HG02642 (cell line): Measurements from ENCODE around the gene FGF22.

Source experiments
- ATAC-seq: cut with Tn5 transposase; IDR thresholded peaks from one replicate; pipeline ENCODE4 v1.9.1; 2021; ENCODE audit warnings: mild to moderate bottlenecking; ENCODE audit not compliant: unreplicated experiment, poor library complexity

The FGF22 gene

GRCh38 chr19:676339-677105 is 36.8 kb downstream of the FGF22 start, which contains the start of gene FSTL3:
Gene FSTL3, plus strand, starts transcription at chr19:676392. Its CDS starts 32 bp downstream, at chr19:676424.
- no peak for ATAC-seq

- no peak for ATAC-seq
Observed at GRCh38 chr19:677201-677600, 37.5 kb downstream of the FGF22 start.

DNA sequence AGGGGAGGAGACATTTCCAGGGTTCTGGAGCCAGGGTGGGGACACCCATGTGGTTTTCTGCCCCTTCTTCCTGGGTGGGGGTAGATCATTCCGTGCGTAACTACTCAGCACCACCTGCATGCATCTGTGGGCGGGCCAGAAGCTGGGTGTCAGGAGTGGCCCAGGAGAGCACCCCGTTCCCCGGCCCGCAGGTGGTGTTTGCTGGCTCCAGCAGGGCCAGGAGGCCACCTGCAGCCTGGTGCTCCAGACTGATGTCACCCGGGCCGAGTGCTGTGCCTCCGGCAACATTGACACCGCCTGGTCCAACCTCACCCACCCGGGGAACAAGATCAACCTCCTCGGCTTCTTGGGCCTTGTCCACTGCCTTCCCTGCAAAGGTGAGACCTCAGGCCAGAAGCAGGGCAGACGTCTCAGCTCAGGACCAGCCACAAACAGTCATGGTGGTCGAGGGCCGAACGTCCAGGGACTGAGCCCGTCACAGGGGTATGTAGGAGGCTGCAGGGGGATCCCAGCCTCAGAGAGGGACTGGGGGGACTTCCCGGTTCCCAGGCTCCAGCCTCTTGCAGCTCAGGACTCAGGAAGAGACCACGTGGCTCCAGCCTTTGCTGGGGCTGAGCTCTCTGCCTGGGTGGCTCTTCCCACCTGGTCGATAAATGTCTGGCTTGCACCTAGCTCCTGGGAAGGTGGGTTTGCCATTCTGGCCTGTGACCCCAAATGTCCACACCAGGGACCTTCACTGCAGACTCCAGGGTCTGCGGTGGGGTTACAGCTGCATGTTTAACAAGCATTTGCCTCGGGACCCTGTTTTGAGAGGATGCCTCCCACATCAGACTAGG is 38.1 kb downstream of the FGF22 start:
- ATAC-seq, result no peak

- no peak for ATAC-seq
Observed at GRCh38 chr19:678791-679388, 39.2 kb downstream of the FGF22 start.

DNA sequence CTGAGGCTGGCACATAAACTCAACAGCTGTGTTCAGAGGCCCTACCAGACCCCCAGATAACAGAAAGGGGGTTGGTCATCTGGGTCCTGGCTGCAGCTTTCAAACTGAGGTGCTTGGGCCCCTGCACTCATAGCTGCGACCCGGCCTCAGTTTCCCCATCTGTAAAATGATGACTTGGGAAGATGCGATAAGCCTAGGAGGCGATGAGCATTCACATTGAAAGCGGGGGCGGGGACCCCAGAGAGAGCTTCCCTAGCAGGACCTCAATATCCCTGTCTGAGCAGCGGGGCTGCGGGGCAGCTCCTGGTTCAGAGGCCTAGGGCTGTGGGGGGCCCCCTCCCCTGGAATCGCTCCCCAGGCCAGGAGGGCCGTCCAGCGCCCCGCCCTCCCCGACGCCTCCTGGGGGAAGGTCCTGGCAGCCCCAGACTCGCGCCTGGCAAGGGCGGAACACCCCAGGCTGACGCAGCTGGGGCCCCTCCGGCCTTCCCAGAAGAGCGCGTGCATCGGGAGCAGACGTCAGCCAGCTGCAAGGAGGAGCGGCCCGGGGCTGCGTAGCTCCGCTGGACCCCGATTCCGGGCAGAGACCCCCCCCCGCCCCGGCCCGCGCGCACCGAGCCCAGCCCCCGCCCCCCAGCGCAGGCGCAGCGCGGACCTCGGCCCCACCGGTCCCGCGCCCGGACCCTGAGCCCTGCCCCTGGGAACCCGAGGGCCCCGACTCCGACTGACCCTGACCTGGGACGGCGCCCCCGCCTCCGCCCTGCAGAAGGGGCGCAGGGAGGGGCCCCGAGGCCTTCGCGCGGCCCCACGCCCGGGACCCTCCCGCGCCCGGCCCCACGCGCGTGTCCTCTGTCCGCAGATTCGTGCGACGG is 40.0 kb downstream of the FGF22 start:
- ATAC-seq, result peak; percentile 20

DNA sequence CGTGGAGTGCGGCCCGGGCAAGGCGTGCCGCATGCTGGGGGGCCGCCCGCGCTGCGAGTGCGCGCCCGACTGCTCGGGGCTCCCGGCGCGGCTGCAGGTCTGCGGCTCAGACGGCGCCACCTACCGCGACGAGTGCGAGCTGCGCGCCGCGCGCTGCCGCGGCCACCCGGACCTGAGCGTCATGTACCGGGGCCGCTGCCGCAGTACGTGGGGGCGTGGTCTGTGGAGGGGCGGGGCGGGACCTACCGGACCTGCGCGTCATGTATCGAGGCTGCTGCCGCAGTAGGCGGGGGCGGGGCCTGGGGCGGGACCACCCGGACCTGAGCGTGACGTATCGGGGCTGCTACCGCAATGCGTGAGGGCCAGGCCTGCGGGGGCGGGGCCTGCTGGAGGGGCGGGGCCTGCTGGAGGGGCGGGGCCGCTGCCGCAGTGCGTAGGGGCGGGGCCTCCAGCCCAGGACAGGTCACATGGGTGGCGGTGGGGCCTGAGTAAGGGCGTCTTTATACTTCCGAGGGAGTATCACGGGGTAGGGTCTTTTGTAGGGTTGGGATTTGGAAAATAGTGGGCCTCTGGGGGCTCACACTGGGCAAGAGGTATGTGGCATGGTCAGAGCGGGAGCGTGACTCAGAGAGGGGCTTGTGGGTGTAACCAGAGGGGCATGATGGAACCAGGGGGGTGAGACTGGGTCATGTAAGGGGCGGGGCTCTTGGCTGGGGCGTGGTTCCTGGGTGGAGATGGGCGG is 40.8 kb downstream of the FGF22 start:
- peak; percentile 74 for ATAC-seq

GRCh38 chr19:681029-682019 is 41.6 kb downstream of the FGF22 start:
- no peak for ATAC-seq

DNA sequence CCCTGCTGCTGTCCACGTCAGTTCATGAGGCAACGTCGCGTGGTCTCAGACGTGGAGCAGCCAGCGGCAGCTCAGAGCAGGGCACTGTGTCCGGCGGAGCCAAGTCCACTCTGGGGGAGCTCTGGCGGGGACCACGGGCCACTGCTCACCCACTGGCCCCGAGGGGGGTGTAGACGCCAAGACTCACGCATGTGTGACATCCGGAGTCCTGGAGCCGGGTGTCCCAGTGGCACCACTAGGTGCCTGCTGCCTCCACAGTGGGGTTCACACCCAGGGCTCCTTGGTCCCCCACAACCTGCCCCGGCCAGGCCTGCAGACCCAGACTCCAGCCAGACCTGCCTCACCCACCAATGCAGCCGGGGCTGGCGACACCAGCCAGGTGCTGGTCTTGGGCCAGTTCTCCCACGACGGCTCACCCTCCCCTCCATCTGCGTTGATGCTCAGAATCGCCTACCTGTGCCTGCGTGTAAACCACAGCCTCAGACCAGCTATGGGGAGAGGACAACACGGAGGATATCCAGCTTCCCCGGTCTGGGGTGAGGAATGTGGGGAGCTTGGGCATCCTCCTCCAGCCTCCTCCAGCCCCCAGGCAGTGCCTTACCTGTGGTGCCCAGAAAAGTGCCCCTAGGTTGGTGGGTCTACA is 43.1 kb downstream of the FGF22 start:
- ATAC-seq, result no peak

DNA sequence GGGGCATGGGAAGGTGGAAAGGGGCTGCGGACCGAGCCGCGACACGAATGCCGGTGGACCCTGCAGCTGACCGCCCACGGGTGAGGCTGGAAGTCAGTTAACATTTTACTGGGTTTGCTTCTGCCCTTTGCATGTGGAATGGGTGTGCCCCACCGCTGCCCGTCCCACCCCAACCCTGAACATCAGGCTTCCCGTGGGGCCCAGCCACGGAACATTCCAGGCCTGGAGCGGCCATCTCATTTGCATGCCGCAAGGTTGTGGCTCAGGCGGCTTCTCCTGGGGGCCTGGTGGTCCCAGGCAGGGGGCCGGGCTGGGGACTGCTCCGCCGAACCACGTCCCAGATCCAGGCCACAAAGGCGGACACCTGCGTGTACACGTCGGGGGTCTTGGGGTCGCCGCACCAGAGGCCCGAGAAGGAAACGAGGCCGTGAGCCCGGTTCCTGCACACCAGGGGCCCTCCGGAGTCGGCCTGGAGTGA is 45.8 kb downstream of the FGF22 start:
- ATAC-seq, result no peak

DNA sequence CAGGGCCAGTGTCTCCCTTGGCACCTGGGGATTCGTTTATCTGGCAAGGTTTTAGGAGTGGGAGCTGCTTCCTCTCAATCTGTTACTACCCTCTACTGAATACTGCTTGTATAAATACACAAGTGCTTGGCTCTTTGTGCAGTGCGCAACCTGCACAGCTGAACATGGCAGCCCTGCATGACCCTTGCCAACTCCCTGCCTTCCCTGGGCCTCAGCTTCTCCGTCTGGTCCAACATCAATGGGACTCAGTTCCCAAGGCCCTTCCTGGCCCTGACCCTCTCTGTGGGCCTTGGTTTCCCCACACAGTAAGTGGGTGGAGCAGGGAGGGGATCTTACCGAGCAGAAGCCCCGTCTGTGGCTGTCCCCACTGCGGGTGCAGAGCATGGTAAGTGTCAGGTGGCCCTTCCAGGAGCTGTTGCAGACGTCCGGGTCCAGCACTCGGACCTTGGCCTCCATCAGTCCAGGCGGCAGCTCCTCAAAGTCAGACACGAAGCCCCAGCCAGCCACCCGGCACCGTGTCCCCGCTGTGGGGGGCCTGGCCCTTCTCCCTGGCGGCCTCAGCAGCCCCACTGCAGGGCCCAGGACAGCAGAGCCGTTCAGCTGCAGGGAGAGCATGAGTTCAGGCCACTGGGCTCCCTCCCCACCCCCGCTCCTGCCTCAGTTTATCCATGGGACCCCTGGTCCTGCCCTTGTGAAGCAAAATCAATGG is 47.1 kb downstream of the FGF22 start:
- no peak for ATAC-seq

DNA sequence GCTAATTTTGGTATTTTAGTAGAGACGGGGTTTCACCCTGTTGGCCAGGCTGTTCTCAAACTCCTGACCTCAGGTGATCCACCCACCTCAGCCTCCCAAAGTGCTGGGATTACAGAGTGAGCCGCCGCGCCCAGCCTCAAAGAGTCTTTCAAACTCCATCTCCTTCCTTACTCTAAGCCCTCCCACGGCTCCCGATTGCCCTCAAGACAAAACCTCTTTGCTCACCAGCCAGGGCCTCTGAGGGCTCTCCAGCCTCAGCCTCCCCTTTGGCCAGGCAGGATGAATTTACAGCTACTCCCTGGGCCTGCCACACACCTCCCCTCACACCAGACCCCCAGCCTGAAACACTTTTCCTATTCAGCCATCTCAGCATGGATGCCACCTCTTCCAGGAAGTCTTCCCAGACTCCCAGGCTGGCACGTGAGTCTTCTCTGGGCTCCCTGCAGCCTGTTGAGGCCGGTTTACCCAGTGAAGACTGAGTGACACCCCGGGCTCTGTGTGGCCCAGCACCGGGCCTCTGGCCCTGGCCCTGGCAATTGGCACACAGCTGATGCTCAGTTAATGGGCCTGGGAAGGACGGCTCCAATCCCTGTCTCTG is 48.0 kb downstream of the FGF22 start:
- ATAC-seq, result no peak

GRCh38 chr19:688214-688613 is 48.5 kb downstream of the FGF22 start:
- ATAC-seq, result no peak

DNA sequence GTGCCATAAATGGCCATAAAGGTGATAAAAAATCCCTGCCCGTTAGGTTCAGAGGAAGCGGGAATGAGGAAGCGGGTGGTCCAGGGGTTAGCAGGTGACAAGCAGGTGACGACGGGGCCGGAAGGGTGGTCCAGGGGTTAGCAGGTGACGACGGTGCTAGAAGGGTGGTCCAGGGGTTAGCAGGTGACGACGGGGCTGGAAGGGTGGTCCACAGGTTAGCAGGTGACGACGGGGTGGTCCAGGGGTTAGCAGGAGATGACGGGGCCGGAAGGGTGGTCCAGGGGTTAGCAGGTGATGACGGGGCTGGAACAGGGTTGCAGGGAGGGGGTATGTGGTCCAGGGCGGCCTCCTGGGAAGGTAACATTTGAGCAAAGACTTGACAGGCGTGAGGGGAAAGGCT is 49.3 kb downstream of the FGF22 start:
- ATAC-seq, result no peak

DNA sequence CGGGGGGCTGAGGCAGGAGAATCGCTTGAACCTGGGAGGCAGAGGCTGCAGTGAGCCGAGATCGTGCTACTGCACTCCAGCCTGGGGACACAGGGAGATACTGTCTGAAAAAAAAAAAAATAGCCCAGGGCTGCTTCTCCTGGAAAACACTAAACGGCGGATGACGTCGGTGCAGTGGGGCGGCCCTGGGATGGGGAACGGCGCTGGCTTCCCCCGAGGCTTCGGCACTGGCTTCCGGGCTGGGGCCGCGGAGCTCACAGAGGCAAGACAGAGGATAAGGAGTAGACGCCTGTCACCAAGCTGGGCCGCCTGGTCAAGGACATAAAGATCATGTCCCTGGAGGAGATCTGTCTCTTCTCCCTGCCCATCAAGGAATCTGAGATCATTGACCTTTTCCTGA is 50.5 kb downstream of the FGF22 start:
- no peak for ATAC-seq
